AG04450 (cell line): ENCODE results near the gene BBS4. TPM values are rescaled to one million over a fixed set of nuclear protein-coding genes. Genes with fewer than 3 reads are reported as not detected.
"Not testable (repeated sequence)": the region's sequence is repeated elsewhere in the genome, so short reads cannot be mapped to it uniquely, and the experiment has no call there.

Experiments used
- CTCF ChIA-PET: fragments of 300-600, 350-600 bp; formaldehyde crosslinking; extraction: SDS; loops from one replicate; lab custom pipeline; 2022; ENCODE audit warnings: antibody characterized with exemption, inconsistent platforms; lab: Charles Lee
- POLR2A ChIA-PET: fragments of 350-600 bp; formaldehyde crosslinking; extraction: SDS; loops from one replicate; lab custom pipeline; 2021; ENCODE audit warnings: antibody characterized with exemption, inconsistent platforms; lab: Yijun Ruan, JAX
- DNase-seq: peaks from one replicate; pipeline ENCODE4 v3.0.0-alpha.2; 2011; ENCODE audit warnings: low read depth, low spot score
- H3K27ac ChIP-seq: one replicate; pipeline ENCODE4 v1.5.1; 2012; ENCODE audit warnings: low read depth, low read length, control low read depth
- H3K27me3 ChIP-seq: one replicate; pipeline ENCODE4 v1.6.0; 2012; ENCODE audit warnings: low read length; ENCODE audit not compliant: control insufficient read depth, insufficient read depth
- H3K4me3 ChIP-seq: 2 replicates; pipeline ENCODE4 v1.5.1; 2011; ENCODE audit warnings: mild to moderate bottlenecking, low read depth, low read length, control low read depth
- H3K9me3 ChIP-seq: 2 replicates; pipeline ENCODE4 v1.5.1; 2012; ENCODE audit warnings: low read length; ENCODE audit not compliant: control insufficient read depth, insufficient read depth
- polyA plus RNA-seq: library from polyadenylated mRNA; depleted of rRNA; stranded (reverse); fragments of >200 nt; gene quantifications from 2 replicates; pipeline ENCODE4 v1.2.3, GENCODE V29; 2011
- TF ChIP-seq, protein P1 (sequence below): IDR thresholded peaks from 2 replicates; pipeline ENCODE4 v1.5.1; 2011; ENCODE audit warnings: low read depth, low read length, control low read depth, inconsistent platforms

Gene BBS4
- polyA plus RNA-seq, 1 experiment: 25.7 TPM

DNA sequence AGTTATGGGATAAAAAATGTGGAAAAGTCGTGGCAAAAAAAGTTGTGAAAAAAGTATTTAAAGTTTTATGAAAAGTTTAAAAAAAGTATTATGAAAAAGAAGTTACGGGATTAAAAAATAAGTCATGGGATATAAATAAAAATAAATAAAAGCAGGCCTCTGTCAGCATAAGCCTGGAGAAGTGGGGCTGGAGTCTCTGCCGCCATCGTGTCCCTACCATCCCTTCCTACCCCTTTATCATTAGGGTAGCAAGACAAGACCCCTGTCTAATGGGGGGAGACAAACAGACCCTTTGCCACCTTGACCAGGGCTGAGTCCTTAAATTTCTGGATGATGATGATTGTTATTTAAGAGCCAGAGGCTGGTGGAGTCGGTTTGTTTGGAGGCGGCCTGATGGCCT lies 16.2 kb upstream of the BBS4 start:
- H3K27ac ChIP-seq, POLR2A ChIA-PET, CTCF ChIA-PET, H3K9me3 ChIP-seq, H3K27me3 ChIP-seq, DNase-seq, H3K4me3 ChIP-seq: not testable (repeated sequence)

DNA sequence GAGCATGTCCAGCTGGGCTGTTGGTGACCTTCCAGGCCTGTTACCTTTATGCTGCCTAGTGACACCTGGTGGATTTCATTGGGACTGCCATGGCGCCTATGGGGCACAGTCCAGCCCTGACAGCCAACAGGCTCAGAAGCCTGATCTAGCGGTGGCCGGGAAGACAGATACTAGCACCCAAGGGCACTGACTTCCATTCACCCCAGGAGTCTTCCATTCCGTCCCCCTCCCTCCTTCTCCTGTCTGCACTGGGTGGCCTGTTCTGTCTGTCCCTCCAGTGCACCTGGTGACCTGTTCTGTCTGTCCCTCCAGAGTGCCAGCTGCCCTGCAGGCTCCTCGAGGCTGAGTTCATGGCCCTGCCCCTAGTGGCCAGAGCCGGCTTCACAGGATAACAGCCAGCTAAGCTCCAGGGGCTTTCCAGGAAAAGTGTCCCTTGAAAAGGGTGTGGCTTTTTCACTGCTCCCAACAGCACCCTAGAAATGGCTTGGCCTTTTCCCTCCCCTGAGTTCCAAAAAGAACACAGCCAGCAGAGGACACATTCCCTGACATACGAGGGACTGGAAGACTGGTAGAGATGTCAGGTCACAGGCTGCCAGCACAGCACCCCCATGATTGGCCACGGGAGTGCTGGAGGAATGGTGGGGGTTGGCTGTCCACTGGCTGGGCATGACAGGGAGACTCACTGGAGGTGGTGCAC lies 15.2 kb upstream of the BBS4 start:
- CTCF ChIA-PET: interaction anchor here (0.5 to 1.8 kb wide), 6 partner anchors 14 to 338 kb away, joined by 3 to 10 read pairs (median 4); no protein-coding TSS in a partner anchor
- POLR2A ChIA-PET: interaction anchor here (1.2 kb wide), 1 partner anchor 15 kb away, joined by 3 read pairs; the partner anchor contains the start of genes BBS4 and HIGD2B
- not testable (repeated sequence) for H3K27ac ChIP-seq, DNase-seq, H3K9me3 ChIP-seq, H3K27me3 ChIP-seq
- H3K4me3 ChIP-seq: 0 out of 2 replicates have a peak overlapping the region, but pooled peaks have one; percentile 22
- TF ChIP-seq, protein P1, sequence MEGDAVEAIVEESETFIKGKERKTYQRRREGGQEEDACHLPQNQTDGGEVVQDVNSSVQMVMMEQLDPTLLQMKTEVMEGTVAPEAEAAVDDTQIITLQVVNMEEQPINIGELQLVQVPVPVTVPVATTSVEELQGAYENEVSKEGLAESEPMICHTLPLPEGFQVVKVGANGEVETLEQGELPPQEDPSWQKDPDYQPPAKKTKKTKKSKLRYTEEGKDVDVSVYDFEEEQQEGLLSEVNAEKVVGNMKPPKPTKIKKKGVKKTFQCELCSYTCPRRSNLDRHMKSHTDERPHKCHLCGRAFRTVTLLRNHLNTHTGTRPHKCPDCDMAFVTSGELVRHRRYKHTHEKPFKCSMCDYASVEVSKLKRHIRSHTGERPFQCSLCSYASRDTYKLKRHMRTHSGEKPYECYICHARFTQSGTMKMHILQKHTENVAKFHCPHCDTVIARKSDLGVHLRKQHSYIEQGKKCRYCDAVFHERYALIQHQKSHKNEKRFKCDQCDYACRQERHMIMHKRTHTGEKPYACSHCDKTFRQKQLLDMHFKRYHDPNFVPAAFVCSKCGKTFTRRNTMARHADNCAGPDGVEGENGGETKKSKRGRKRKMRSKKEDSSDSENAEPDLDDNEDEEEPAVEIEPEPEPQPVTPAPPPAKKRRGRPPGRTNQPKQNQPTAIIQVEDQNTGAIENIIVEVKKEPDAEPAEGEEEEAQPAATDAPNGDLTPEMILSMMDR: peak; percentile 70

DNA sequence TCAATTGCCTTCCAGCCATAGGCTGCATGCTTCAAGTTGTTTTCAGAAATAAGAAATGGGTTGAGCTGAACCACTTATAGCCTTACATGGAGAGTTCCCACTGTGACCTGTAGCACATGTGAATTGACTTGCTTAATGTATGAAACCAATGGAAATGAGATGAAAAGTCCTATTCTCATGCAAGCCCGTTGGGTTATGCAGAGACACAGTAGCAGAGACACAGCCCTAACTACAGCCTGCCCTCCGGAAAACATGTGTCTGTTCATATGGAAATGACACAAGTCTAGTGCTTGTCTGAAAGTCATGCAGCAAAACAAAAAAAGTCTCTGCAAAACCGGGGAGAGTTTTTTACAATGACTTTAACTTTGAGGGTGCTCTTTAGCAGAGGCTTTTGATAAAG lies 14.5 kb upstream of the BBS4 start:
- Histone ChIP-seq H3K4me3 (no peak overlapping the region), H3K27me3 (peaks cover 15% of the 10 kb centered on the region), H3K9me3 (no peaks in the 10 kb centered on the region), H3K27ac (no peak overlapping the region)
- ChIA-PET POLR2A (interaction anchor here (1.2 kb wide), 1 partner anchor 15 kb away, joined by 3 read pairs; the partner anchor contains the start of genes BBS4 and HIGD2B), CTCF (interaction anchor here (0.9 to 1.8 kb wide), 5 partner anchors 13 to 74 kb away, joined by 3 to 10 read pairs (median 5); no protein-coding TSS in a partner anchor)
- TF ChIP-seq, protein P1: no peak
- no peak for DNase-seq

DNA sequence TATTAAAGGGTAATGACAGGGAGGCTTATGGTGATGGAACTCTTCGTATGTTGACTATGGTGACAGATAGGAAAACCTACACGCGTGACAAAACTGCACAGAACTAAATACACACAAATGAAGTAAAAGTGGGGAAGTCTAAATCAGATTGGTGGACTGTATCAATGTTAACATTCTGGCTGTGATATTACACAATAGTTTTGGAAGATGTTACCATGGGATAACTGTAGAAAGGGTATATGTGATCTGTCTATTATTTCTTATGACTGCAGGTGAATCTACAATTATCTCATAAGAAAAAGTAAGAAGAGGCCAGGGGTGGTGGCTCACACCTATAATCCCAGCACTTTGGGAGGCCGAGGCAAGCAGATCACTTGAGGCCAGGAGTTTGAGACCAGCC lies 9.2 kb upstream of the BBS4 start:
- ChIA-PET POLR2A (no interaction called here), CTCF (no interaction called here)
- TF ChIP-seq, protein P1: no peak
- Histone ChIP-seq H3K9me3 (no peaks in the 10 kb centered on the region), H3K27me3 (peaks cover 28% of the 10 kb centered on the region), H3K4me3 (no peak overlapping the region), H3K27ac (no peak overlapping the region)
- DNase-seq: no peak

DNA sequence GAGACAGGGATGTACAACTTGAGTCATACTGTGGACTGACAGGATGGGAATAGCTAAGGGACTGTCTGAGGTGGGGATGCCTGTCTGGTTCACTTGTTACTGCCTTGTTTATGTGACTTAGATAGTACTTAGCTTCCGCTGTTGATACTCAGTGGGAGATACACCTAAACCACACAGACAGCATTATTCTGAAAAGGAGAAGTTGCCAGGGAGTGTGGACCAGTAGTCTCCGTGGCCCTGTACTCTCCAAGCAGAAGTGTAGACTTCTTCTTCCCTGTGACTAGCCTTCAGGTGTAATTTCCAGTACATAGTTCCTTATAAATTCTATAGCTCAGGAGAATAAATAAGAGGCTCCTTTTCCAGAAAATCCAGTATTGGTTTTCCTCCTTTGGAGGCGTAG lies 5.1 kb upstream of the BBS4 start:
- Histone ChIP-seq H3K27ac (no peak overlapping the region), H3K9me3 (no peaks in the 10 kb centered on the region), H3K27me3 (peaks cover 17% of the 10 kb centered on the region), H3K4me3 (no peak overlapping the region)
- DNase-seq: no peak
- ChIA-PET POLR2A (no interaction called here), CTCF (interaction anchor here (0.8 kb wide), 1 partner anchor 81 kb away, joined by 4 read pairs; no protein-coding TSS in a partner anchor)
- TF ChIP-seq, protein P1: no peak
